GM19328 (cell line): Measurements from ENCODE around the gene PITPNM3.
"Not testable (repeated sequence)": the region's sequence is repeated elsewhere in the genome, so short reads cannot be mapped to it uniquely, and the experiment has no call there.

Experiments
- ATAC-seq: cut with Tn5 transposase; IDR thresholded peaks from one replicate; pipeline ENCODE4 v1.9.1; 2021; ENCODE audit warnings: mild to moderate bottlenecking, moderate library complexity; ENCODE audit not compliant: unreplicated experiment

The PITPNM3 gene

DNA sequence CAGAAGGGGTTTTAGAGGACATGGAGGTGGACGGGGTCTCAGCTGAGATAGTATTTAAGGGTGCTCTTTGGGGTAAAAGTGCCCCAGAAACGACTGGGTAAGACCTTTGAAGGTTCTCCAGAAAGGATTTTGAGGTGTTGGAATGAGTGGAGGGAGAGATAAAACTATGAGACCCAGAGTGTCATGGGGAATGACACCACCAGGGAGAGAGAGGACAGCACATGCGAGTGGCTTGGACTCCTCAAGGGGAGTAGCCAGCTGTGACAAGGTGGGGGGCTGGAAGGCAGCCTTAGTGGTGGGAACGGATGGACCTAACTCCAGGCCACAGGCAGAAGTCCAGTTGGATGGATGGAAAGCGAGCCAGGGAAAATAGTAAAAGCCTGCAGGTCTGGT is 19.2 kb upstream of the PITPNM3 start:
- ATAC-seq, result no peak

DNA sequence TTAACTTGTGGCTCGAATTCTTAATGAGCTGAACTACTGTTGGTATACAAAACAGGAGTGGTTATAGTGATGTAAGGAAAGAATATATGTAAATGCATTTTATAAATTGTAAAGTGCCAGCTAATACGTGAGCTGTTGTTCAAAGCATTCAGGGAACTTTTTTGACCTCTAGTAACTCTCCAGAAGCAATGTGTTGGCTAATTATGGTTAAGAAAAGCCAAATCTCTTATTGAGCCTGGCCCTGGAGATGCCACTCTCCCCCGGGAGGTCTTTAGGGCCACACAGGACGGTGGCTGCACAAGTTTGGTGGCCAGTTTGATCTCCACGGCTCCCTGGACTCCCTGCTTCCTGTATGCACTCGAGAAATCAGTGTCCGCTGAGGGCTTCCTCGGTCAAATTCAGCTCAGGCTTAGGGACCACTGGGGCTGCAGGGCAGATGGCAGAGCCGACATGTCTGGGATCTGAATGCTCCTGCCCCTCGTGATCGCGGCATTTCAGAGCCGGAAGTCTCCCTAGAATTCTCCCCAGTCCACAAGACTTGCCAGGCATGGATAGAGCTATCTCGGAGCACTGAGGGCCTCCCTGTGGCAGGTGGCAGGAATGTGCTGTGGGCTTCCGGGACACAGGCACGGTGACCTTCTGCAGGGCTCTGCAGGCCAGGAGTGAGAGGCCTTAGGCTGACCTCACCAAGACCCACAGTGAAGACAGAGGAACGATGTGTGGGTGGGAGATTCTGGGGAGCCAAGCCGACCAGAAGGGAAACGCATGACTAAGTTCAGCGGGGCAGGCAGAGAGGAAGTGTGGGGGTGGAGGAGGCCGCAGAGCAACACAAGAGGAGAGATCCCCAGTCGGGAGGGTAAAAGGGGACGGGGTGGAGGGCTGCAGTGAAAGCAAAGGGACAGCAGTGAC is 18.6 kb upstream of the PITPNM3 start:
- ATAC-seq, result no peak

DNA sequence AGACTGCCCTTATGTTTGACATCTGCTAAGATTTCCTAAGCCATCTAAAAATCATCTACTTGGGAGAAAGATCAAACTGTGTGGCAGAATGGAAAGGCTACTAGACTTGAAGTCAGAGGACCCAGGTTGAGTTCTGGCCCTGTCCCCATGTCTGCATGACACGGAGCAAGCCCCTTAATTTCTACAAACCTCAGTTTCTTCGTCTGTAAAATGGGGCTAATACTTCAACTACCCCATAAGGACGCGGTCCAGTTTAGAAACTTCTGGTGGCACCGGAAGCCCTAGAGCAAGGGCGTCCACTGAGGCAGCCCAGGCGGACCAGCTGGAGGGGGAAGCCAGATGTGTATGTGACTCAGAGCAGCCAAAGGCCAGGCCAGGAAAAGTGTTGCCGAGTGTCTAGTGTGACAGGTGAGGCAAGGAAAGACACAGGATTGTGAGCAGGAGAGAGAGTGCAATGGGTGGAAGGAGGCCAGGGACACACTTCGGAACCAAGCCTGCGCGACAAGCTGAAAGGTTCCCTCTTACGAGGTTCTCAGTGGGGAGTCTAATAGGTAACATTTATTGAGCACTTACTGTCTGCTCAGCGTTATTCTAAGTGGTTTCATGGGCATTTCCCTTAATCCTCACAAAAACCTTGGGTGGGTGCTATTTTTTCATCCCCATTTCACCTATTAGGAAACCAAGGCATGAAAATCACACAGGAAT is 17.8 kb upstream of the PITPNM3 start:
- no peak for ATAC-seq

DNA sequence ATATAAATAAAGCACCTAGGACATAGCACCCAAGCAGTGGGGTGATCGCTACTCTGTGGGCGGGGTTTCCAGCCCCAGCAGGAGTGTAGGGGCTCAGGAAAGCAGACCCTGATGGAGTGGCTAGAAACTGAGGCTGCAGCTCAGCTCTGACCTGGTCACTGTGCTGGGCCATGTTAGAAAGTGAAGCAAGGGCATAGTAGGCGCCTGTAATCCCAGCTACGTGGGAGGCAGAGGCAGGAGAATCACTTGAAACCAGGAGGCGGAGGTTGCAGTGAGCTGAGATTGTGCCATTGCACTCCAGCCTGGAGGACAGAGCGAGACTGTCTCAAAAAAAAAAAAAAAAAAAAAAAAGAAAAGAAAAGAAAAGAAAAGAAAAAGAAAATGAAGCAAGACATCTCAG is 17.1 kb upstream of the PITPNM3 start:
- ATAC-seq, result not testable (repeated sequence)

DNA sequence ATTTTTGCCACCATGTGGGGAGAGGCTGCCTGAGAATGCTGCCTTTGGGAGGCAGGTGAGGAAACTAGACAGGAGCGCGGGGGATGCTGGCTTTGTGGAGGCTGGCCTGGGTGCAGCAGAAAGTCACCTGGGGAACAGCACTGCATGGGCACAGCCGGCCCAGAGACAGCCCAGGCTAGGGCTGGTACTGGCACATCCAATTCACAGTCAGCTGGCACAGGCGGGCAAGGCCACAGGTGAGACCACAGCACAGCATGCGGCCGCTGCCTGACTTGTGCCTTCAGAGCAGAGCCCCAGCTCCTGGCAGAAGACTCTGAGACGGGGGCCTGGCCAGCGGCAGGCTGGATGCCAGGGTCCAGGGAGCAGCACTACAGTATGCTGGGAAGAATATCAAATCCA is 16.6 kb upstream of the PITPNM3 start:
- no peak for ATAC-seq

DNA sequence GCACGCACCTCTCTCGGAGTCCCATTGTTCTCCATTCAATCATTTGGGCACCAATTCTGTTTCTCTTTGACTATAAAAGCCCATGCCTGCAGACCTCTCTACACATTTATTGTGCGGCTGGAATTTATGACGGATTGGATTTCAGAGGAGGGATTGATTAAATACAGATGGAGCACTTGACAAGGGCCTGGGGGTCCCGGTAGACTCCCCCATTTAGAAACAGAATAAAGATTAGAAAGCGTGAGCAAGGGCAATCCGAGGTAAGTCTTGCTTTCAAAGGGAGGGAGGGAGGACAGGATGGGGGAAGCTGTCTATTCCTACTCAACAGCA is 15.1 kb upstream of the PITPNM3 start:
- ATAC-seq, result no peak

DNA sequence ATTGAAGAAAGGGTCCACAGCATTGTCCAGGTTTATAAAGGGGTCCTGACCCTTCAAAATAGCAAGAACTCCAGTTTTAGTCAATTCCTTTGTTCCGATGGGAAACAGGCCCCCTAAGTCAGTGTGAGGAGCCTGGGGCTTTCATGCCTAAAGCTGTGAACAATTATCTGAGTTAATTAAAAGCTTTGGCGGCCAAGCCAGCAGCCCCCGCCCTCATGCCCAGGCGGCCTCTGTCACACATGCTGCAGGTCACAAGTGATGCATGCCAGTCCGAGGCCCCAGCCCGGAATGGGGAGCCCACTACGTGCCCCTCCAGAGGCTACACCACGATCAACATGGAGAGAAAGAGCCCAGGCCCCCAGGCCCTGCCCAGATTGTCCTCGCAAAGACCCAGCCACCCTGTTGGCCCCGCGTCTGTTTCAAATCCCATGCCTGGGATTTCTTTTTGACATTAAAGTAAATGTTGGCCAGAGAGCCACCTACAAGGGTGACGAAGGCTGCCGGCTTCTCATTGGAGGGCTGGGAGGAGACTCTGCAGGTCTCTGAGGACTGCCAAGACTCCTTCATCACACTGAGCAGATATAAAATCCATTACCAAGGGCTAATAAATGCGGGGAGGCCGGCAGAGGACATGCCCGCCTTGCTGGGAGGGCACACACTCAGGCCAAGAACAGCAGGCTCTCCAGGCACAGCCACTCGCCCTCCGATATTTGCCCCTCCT is 14.5 kb upstream of the PITPNM3 start:
- no peak for ATAC-seq

DNA sequence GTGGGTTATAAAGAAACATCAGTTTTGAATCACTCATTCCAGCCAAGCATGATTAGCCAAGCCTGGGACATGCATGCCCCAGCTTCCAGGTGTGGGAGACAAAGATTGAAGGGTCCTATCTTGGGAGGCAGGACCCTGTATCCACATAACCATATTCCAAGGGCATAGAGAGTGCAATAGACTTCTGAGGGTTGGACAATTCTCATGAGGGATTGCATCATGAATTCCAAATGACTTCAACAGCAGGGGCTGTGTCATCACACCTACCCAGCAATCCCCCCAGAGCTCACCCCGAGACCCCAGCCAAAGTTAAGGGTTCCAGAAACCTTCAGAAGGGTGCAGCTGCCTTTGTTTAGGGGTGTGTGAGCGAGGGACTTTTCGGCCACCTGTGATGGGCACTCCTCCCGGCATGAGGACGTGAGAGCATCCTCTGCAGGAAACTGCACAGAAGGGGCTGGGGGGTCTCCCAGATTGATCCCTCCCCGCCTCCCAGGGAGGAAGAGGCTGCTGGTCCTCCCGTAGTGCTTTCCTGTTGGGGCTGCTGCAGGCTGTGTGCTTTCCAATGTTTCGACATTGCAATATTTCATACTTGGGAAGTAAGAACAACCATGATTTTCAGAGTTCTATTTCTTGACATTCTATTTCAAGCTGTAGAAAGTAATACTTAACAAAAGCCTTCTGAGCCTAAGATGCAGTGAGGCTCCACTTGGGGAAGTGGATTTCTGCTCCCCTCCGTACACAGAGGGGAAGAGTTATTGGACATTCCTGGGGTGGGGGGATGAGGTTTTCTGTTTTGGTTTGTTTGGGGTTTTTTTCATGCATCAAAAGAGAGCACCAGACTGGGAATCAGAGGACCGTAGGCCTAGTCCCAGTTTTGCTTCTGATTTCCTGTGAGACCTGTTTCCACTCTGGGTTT is 13.3 kb upstream of the PITPNM3 start:
- ATAC-seq, result no peak

DNA sequence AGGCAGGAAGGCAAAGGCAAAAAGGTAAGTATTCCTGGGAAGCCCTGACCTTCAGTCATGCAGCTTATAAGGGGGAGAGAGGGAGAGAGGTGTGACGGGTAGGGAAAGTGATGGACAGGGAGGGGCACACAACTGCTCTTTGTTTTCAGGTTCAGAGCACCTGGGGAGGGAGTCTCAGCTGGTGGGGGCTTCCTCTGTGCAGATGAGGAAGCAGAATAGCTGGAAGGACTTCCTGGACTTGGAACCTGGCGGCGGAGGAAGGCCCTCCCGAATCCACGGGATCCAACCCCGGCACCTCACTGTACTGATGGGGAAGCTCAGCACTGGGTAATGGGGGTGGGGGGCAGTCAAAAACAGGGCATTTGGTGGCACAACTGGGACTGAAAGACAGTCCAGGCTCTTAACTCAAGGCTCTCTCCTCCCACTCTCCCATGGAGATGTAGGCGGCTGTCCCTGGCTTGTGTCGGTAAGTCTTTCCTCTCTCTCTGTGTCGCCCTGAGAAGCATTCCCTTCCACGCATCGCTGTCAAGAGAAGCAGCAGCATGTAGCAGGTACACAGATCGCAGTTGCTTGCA is 11.9 kb upstream of the PITPNM3 start:
- ATAC-seq, result no peak

DNA sequence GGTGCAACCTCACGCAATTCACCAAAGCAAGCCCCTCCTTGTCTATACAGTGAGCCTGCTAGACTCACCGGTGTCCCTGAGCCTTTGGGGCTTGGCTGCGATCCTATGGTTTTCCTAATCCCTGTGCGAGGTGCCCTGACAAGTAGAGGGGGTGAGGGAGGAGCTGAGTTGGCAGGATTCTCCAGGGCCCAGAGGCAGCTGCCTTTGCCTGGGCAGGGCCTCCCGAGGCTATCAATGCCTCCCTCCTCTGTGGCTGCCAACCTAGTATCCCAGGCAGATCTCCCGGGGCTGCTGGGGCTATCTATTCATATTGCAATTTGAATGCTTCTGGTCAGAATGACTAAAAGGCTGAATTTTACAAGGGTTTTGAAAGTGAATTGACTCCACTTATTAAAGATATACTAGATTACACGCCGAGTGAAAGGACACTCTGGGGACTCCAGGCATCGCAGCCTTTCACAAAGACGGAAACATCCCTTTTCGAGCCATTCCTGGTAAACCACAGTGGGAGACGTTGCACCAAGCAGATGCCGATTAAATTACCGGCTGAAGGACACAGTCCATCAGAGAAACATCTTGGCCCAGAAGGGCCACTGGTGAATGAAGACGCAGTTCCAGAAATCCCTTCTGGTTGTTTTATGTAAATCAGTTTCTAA is 11.3 kb upstream of the PITPNM3 start:
- no peak for ATAC-seq

DNA sequence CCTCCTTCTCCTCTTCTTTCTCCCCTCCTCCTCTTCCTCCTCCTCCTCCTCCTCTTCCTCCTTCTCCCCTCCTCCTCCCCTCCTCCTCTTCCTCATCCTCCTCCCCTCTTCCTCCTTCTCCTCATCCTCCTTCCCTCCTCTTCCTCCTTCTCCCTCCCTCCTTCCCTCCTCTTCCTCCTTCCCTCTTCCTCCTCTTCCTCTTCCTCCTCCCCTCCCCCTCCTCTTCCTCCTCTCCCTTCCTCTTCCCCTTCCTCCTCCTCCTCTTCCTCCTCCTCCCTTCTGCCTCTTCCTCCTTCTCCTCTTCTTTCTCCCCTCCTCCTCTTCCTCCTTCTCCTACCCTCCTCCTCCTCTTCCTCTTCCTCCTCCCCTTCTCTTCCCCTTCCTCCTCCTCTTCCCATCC is 5.1 kb upstream of the PITPNM3 start:
- no peak for ATAC-seq

DNA sequence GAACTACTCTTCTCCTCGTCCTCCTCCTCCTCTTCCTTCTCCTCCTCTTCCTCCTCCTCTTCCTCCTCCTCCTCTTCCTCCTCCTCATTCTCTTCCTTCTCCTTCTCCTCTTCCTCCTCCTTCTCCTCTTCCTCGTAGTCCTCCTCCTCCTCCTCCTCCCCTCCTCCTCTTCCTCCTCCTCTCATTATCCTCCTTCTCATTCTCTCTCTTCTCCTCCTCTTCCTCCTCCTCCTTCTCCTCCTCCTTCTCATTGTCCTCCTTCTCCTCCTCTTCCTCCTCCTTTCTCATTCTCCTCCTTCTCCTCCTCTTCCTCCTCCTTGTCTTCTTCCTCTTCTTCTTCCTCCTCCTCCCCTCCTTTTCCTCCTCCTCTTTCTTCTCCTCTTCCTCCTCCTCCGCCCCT is 4.1 kb upstream of the PITPNM3 start:
- ATAC-seq, result no peak

DNA sequence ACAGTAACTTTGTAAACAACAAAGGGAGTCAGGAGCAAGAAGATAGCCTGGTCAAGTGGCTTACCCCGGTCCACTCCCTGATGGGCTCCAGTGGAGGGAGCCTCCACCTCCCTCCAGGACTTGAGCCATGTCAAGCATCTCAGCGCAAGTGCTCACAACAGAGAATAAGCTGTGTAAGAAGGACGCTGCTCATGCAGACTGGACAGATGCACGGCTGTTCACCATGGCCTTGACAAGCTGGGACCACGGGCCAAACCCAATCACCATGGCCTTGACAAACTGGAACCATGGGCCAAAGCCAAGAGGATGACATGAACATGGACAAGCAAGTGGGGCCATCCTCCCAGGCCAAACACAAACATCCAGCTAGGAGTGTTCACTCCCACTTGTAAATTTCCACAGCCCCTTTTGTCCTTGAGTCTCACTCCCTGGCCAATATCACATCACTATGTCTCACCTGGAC is 3.4 kb upstream of the PITPNM3 start:
- no peak for ATAC-seq

DNA sequence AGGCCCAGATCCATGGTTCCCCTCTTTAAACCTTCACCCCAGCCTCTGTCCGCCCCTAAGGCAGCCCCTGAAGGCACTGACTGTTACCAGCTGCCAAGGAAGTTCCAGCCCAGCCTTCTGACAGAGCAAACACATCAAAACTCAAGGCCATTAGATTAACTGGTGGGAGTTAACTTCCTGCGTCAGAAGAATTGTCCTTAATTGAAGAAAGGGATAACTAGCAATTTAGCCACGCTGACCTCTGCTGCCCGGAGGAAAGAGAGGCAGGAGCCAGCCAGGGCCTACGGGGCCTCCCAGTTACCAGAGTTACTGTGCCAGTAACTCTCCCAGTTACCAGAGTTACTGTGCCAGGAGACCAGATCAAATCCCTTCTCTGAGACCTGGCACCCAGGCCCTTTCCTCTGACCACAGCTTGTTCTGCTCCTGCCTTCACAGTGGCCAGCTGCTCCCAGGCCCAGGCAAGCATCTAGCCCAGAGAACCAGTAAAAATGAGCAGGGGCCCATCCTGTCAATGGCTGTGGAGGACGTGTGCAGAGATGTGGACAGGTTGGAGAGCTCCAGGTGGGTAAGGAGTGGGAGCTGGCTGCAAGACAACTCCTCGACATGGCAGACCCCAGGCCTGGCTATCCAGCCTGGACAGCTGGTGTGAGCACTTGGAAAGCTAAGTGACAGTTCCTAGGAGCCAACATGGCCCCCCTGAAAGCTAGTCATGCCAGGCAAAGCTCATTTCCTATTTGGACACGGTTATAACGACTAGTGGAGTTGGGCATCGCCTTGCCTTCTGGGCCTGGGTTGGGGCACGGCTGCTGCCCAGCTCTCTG is 2.8 kb upstream of the PITPNM3 start:
- ATAC-seq, result no peak

DNA sequence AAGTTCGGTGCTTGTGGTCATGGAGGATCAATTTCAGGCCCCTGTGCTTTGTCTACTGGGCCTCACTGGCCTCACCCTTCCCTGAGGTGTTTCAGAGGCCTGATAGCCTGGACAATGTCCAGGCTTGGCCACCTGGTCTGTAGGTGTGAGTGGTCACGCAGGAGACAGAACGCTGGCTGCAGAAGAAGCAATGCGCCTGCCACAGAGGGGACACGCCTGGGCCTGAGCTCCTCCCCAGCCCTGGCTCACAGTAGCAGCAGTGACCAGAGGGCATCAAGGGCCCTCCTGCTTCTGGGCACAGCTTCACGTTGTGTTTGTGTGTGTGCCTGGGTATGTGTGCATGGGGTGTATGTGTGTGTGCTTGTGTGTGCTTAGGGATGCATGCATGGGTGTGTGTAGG is 1.9 kb upstream of the PITPNM3 start:
- no peak for ATAC-seq

DNA sequence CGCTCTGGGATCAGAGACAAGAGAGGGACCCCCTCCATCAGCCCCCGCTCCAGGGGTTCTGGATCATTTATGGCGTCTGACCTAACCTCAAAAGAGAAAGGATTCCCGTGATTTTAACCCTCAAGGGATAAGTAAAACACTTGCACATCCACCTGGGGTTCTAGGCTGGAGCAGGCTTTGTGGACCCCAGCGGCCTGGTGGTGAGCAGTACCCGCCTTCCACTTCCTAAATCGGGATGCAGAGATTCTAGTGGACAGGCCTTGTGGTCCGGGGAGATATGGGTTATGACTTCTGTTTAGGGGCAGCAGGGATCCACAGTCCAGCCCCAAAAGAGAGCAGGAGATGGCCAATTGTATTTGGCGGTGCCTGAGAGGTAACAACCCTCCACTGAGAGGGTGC is 684 bp upstream of the PITPNM3 start:
- no peak for ATAC-seq

DNA sequence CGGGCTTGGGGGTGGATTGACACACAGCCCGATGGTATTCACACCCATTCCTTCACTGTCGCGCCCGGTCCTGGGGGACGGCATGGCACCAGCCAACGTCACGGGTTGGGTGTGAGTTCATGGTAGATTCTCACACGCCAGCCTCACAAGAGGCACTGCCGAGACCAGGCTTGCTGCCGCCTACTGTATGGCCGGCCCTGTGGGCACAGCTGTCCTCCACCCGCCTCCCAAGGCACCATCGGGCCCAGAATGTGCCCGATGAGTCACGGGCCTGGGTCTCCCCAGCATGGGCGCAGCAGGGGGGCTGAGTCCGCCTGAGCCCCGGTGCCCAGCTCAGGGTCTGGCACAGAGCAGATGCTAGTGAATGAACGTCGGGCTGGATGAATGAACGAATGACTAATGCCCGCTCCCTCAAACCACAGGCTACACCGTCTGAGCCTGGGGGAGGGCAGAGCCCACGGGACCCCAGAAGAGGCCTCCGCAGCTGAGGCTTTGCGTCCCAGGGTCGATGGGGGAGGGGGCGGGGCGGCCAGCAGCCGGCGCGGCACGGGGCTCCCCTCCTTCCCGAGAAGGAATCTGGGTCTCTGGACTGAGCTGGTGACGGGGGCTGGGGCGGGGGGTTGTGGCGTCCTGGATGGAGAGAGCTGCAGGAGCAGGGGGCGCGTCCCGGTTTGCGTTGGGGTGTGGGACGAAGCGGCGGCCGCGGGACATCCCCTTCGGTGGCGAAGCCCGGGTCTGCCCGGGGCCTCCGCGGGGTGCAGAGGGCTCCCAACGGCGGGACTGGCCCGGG is 829 bp downstream of the PITPNM3 start:
- ATAC-seq, result no peak

DNA sequence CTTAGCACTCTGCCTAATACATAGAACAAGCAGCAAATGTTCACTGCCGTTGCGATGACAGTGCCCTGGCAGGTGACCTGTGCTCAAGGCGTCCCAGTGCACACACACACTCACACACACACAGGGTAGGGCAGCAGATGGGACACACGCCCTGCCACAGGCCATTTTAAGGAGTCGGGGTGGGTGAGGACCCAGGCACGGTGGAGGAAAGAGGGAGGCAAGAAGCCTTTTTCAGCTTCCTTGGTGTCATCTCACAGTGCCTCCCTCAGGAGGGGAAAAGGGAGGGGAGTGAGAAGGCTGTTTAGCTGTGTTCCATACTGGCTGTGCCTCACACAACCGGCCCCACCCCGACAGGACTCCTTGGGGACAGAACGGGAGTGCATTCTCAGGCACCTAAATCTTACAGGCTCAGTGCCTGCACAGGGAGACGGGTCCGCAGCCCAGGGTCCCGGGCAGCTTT is 1.5 kb downstream of the PITPNM3 start:
- ATAC-seq, result no peak
